Measurements from ENCODE around the gene RTP4. TPM values are rescaled to one million over a fixed set of nuclear protein-coding genes. Genes with fewer than 3 reads are reported as not detected.
A peak's percentile ranks its signal among the peaks of the same experiment; 100 is the strongest.

Gene RTP4
- total and polyA plus RNA-seq, 2 donors (not counting 1 experiment from before 2014, with no cell fraction given), result 1.0 to 3.5 TPM

GRCh38 chr3:187352581-187353575 is 15.3 kb upstream of the RTP4 start:
- H3K9ac ChIP-seq (ENCODE audit: insufficient read depth, low read length), result no peak overlapping the region
- no peaks in the 10 kb centered on the region for H3K36me3 ChIP-seq (ENCODE audit: control insufficient read depth, insufficient read depth, low read length)
- H3K9me3 ChIP-seq (ENCODE audit: control insufficient read depth, insufficient read depth, low read depth, low read length), result no peaks in the 10 kb centered on the region
- no peak overlapping the region for H3K4me2 ChIP-seq (ENCODE audit: extremely low read depth, insufficient read depth, low read length)
- no peak overlapping the region for H2AFZ ChIP-seq (ENCODE audit: low read length)
- no peaks in the 10 kb centered on the region for H3K79me2 ChIP-seq (ENCODE audit: control insufficient read depth, insufficient read depth, low read length)
- H3K27ac ChIP-seq (ENCODE audit: insufficient read depth, low read length), result no peak overlapping the region
- no peaks in the 10 kb centered on the region for H4K20me1 ChIP-seq (ENCODE audit: control insufficient read depth, extremely low read depth, insufficient read depth, low read length)
- no peak overlapping the region for H3K4me3 ChIP-seq (replicated peaks in 1 of 4; ENCODE audit: control extremely low read depth in 1 of 4, insufficient read depth in 1 of 4, low read depth in 3 of 4, low read length in 4 of 4)
- no peaks in the 10 kb centered on the region for H3K27me3 ChIP-seq (ENCODE audit: control insufficient read depth, insufficient read depth, low read length)
- no peaks in the 10 kb centered on the region for H3K4me1 ChIP-seq (ENCODE audit: control insufficient read depth, extremely low read depth, insufficient read depth, low read length)
- peak in 1 of 2 donors; percentile 42 for DNase-seq (ENCODE audit: low read depth in 2 of 2)
- TF ChIP-seq, protein P1, sequence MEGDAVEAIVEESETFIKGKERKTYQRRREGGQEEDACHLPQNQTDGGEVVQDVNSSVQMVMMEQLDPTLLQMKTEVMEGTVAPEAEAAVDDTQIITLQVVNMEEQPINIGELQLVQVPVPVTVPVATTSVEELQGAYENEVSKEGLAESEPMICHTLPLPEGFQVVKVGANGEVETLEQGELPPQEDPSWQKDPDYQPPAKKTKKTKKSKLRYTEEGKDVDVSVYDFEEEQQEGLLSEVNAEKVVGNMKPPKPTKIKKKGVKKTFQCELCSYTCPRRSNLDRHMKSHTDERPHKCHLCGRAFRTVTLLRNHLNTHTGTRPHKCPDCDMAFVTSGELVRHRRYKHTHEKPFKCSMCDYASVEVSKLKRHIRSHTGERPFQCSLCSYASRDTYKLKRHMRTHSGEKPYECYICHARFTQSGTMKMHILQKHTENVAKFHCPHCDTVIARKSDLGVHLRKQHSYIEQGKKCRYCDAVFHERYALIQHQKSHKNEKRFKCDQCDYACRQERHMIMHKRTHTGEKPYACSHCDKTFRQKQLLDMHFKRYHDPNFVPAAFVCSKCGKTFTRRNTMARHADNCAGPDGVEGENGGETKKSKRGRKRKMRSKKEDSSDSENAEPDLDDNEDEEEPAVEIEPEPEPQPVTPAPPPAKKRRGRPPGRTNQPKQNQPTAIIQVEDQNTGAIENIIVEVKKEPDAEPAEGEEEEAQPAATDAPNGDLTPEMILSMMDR (conservative IDR thresholded peaks at IDR 0.05 in 1 of 2, IDR thresholded peaks at IDR 0.05 in 1 of 2; ENCODE audit: low read depth in 1 of 2, low read length in 2 of 2), result no peak
- TF ChIP-seq EZH2 (IDR thresholded peaks at IDR 0.05; ENCODE audit: low read length, missing control alignments), result no peak

DNA sequence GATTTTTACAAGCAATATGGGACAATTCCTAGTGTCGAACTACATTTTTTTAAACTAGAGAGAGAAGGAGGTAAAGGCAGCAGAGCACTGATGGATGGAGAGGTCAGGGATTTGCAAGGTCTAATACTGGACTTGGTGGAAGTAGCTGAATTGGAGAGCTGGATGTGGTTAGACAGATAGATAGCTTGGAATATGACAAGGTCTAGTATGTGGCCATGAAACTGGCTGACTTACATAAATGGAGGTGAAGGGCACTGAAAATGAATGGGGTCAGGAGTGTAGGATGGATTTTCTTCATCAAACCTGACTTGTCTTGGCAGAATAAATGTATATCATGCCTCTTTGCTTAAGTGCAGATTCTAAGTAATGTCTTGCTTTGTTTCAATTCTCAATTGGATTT is 10.1 kb upstream of the RTP4 start:
- Histone ChIP-seq H2AFZ (ENCODE audit: low read length) (no peak overlapping the region), H3K9ac (ENCODE audit: insufficient read depth, low read length) (no peak overlapping the region), H3K36me3 (ENCODE audit: control insufficient read depth, insufficient read depth, low read length) (no peaks in the 10 kb centered on the region), H3K27me3 (ENCODE audit: control insufficient read depth, insufficient read depth, low read length) (peaks cover 2% of the 10 kb centered on the region), H3K4me3 (replicated peaks in 1 of 4; ENCODE audit: control extremely low read depth in 1 of 4, insufficient read depth in 1 of 4, low read depth in 3 of 4, low read length in 4 of 4) (no peak overlapping the region), H3K9me3 (ENCODE audit: control insufficient read depth, insufficient read depth, low read depth, low read length) (no peaks in the 10 kb centered on the region), H3K27ac (ENCODE audit: insufficient read depth, low read length) (no peak overlapping the region), H3K4me2 (ENCODE audit: extremely low read depth, insufficient read depth, low read length) (no peak overlapping the region), H3K79me2 (ENCODE audit: control insufficient read depth, insufficient read depth, low read length) (no peaks in the 10 kb centered on the region), H3K4me1 (ENCODE audit: control insufficient read depth, extremely low read depth, insufficient read depth, low read length) (no peaks in the 10 kb centered on the region), H4K20me1 (ENCODE audit: control insufficient read depth, extremely low read depth, insufficient read depth, low read length) (no peaks in the 10 kb centered on the region)
- TF ChIP-seq EZH2 (IDR thresholded peaks at IDR 0.05; ENCODE audit: low read length, missing control alignments), result no peak
- TF ChIP-seq, protein P1 (conservative IDR thresholded peaks at IDR 0.05 in 1 of 2, IDR thresholded peaks at IDR 0.05 in 1 of 2; ENCODE audit: low read depth in 1 of 2, low read length in 2 of 2), result no peak
- DNase-seq (ENCODE audit: low read depth in 2 of 2), result no peak

- Histone ChIP-seq H3K4me2 (ENCODE audit: extremely low read depth, insufficient read depth, low read length) (no peak overlapping the region), H4K20me1 (ENCODE audit: control insufficient read depth, extremely low read depth, insufficient read depth, low read length) (no peaks in the 10 kb centered on the region), H3K9ac (ENCODE audit: insufficient read depth, low read length) (no peak overlapping the region), H2AFZ (ENCODE audit: low read length) (no peak overlapping the region), H3K27me3 (ENCODE audit: control insufficient read depth, insufficient read depth, low read length) (peaks cover 2% of the 10 kb centered on the region), H3K9me3 (ENCODE audit: control insufficient read depth, insufficient read depth, low read depth, low read length) (no peaks in the 10 kb centered on the region), H3K4me1 (ENCODE audit: control insufficient read depth, extremely low read depth, insufficient read depth, low read length) (no peaks in the 10 kb centered on the region), H3K36me3 (ENCODE audit: control insufficient read depth, insufficient read depth, low read length) (no peaks in the 10 kb centered on the region), H3K4me3 (replicated peaks in 1 of 4; ENCODE audit: control extremely low read depth in 1 of 4, insufficient read depth in 1 of 4, low read depth in 3 of 4, low read length in 4 of 4) (no peak overlapping the region), H3K79me2 (ENCODE audit: control insufficient read depth, insufficient read depth, low read length) (no peaks in the 10 kb centered on the region), H3K27ac (ENCODE audit: insufficient read depth, low read length) (no peak overlapping the region)
- TF ChIP-seq, protein P1 (conservative IDR thresholded peaks at IDR 0.05 in 1 of 2, IDR thresholded peaks at IDR 0.05 in 1 of 2; ENCODE audit: low read depth in 1 of 2, low read length in 2 of 2), result no peak
- no peak for TF ChIP-seq EZH2 (IDR thresholded peaks at IDR 0.05; ENCODE audit: low read length, missing control alignments)
- no peak for DNase-seq (ENCODE audit: low read depth in 2 of 2)
Measured at GRCh38 chr3:187359798-187360486, 8.2 kb upstream of the RTP4 start.
